Heart left ventricle (tissue), 16 donors: ENCODE measurements around the gene AICDA. TPM values are rescaled to one million over a fixed set of nuclear protein-coding genes. Genes with fewer than 3 reads are reported as not detected.

ENCODE experiments used
- ATAC-seq, 4 donors: fragments of 200-7000 bp; cut with Tn5 transposase; one replicate each; pipeline ENCODE4 v1.9.1; 2020 to 2022; ENCODE audit warnings: moderate library complexity in 4 of 4, mild to moderate bottlenecking in 3 of 4, moderate number of reproducible peaks in 1 of 4
- DNase-seq, 5 donors: peaks; one replicate each; pipeline ENCODE4 v3.0.0-alpha.2; 2020
- H3K27ac ChIP-seq, 12 donors: fragments of 200-600 bp; sonication (generic) in 4 of 12; one replicate each; pipeline versions ENCODE4 v1.5.0 to v1.8.0; 2016 to 2022; ENCODE audit warnings: mild to moderate bottlenecking in 2 of 12
- H3K27me3 ChIP-seq, 9 donors: fragments of 200-600 bp; sonication (generic) in 2 of 9; one replicate each; pipeline versions ENCODE4 v1.5.1 to v1.8.0; 2016 to 2022; ENCODE audit warnings: mild to moderate bottlenecking in 3 of 9
- H3K36me3 ChIP-seq, 9 donors: fragments of 200-600 bp; sonication (generic) in 2 of 9; one replicate each; pipeline versions ENCODE4 v1.5.0 to v1.8.0; 2018 to 2022; ENCODE audit warnings: mild to moderate bottlenecking in 2 of 9
- H3K4me1 ChIP-seq, 12 donors: fragments of 200-600 bp; sonication (generic) in 4 of 12; one replicate each; pipeline versions ENCODE4 v1.5.0 to v1.8.0; 2016 to 2022; ENCODE audit warnings: mild to moderate bottlenecking in 3 of 12
- H3K4me3 ChIP-seq, 12 donors: fragments of 200-600 bp; sonication (generic) in 4 of 12; one replicate each; pipeline versions ENCODE4 v1.5.0 to v1.8.0; 2017 to 2022; ENCODE audit warnings: mild to moderate bottlenecking in 9 of 12, moderate library complexity in 4 of 12
- H3K9me3 ChIP-seq, 12 donors: fragments of 200-600 bp; sonication (generic) in 4 of 12; one replicate each; pipeline versions ENCODE4 v1.5.0 to v1.8.0; 2016 to 2022; ENCODE audit warnings: mild to moderate bottlenecking in 1 of 12
- CTCF ChIP-seq, 12 donors: fragments of 200-600 bp; sonication (generic) in 4 of 12; IDR thresholded peaks; one replicate each; pipeline versions ENCODE4 v1.5.0 to v1.8.0; 2018 to 2022; ENCODE audit warnings: antibody characterized with exemption in 12 of 12, mild to moderate bottlenecking in 5 of 12
- POLR2A ChIP-seq, 2 donors: fragments of 450-650 bp; IDR thresholded peaks; one replicate each; pipeline ENCODE4 v1.6.1; 2017; ENCODE audit warnings: antibody characterized with exemption in 2 of 2, mild to moderate bottlenecking in 2 of 2, moderate library complexity in 2 of 2
- WGBS, 4 donors: extraction: QIAGEN DNeasy Blood & Tissue Kit in 2 of 4; methylation state at CpG; one replicate each; pipeline versions ENCODE4 v1.1.5 to v1.1.7; 2013 to 2018; 5-methylcytosine and 5-hydroxymethylcytosine counted together
- intact Hi-C, 10 donors: fragments of 100-400 bp; cut with DNase I; formaldehyde crosslinking; loops; one replicate each; pipeline versions ENCODE4 v1.11.1 to v1.14.2; 2022
- polyA plus RNA-seq, 2 donors: library from polyadenylated mRNA; stranded (reverse); fragments of 200-250 nt; gene quantifications; one replicate each; pipeline ENCODE4 v1.2.3, GENCODE V29; 2013
- total RNA-seq, 9 donors: library from RNA; depleted of rRNA in 2 of 9; stranded (reverse); fragments of >200 nt in 2 of 9; fragmentation: NEBNext Ultra II Directional in 3 of 9; extraction: Animal tissue kit (Norgen Biotek cat#: 25700) in 3 of 9; gene quantifications; one replicate each; pipeline versions ENCODE4 v1.1.0 to v1.2.4, GENCODE V29; 2016 to 2023
- donor health status: ischemic (EF 13 %, LVEDD 7.1; RV severe dilation, severe dysfunction).
- donor health status: healthy with polysubstance abuse.
- donor health status: DM: no; HTN: yes; CAD: no.
- donor health status: DM: no; HTN: no; CAD: no.
- donor health status: ischemic (EF 25% LVEDD 6.9; RV normal size, moderate dysfunction).
- donor health status: ischemic (EF 25% LVEDD 5.7; RV mildly dilated, moderate dysfunction).
- donor health status: healthy.
- donor health status: DM: yes; HTN: yes; CAD: no.
- donor health status: ischemic (EF 35%, LVEDD 5.7; RV mildly dilated, moderate dysfunction).
- donor health status: nonischemic (EF 11% LVEDD 7.7; RV severe dilation, severe dysfunction).
- donor health status: DM: yes; HTN: yes; CAD: no.
- donor health status: PGD.
- donor health status: ischemic (EF 29% LVEDD 5.4; RV normal size, mild dysfunction).
- donor health status: nonischemic (EF 23%, LVEDD 6.1; RV moderate dilation, normal function).

Gene AICDA
- total and polyA plus RNA-seq, 11 donors = 0.08 TPM; not detected in 10

- Histone ChIP-seq H3K27me3 (no peaks in the 10 kb centered on the region), H3K27ac (no peak overlapping the region), H3K36me3 (no peaks in the 10 kb centered on the region), H3K4me1 (no peaks in the 10 kb centered on the region), H3K9me3 (peaks cover 0 to 27% (median 6%) of the 10 kb centered on the region in 12 donors), H3K4me3 (no peak overlapping the region)
- TF ChIP-seq CTCF (IDR thresholded peaks at IDR 0.05) = no peak
- no peak for TF ChIP-seq POLR2A (IDR thresholded peaks at IDR 0.05)
- ATAC-seq (no peak), DNase-seq (no peak)
- WGBS, 4 donors = 67 to 83% (median 77%) methylated on average over 11 of the region's 11 CpGs
- intact Hi-C loops = loop anchor here in 1 of 10 donors (10.0 kb wide), 1 partner anchor 315 kb away; no protein-coding TSS in a partner anchor
Observed at GRCh38 chr12:8559676-8560075, 53.0 kb downstream of the AICDA start.

GRCh38 chr12:8556531-8557097 is 56.0 kb downstream of the AICDA start:
- Histone ChIP-seq H3K36me3 (no peaks in the 10 kb centered on the region), H3K27ac (no peak overlapping the region), H3K9me3 (peaks cover 0 to 6% (median 0%) of the 10 kb centered on the region in 12 donors), H3K4me1 (no peaks in the 10 kb centered on the region), H3K4me3 (no peak overlapping the region), H3K27me3 (no peaks in the 10 kb centered on the region)
- TF ChIP-seq CTCF (IDR thresholded peaks at IDR 0.05) = no peak
- TF ChIP-seq POLR2A (IDR thresholded peaks at IDR 0.05) = no peak
- intact Hi-C loops = loop anchor here in 1 of 10 donors (10.0 kb wide), 1 partner anchor 318 kb away; no protein-coding TSS in a partner anchor
- no peak for DNase-seq
- no peak for ATAC-seq
- WGBS, 4 donors = 70 to 77% (median 74%) methylated on average over 2 of the region's 2 CpGs

GRCh38 chr12:8554451-8555195 is 58.0 kb downstream of the AICDA start:
- H3K4me3 ChIP-seq = no peak overlapping the region
- 77 to 86% (median 83%) methylated on average over 5 of the region's 5 CpGs for WGBS, 4 donors

More at GRCh38 chr12:8554451-8555195, 58.0 kb downstream of the AICDA start:
- DNase-seq (no peak), ATAC-seq (no peak)
- Histone ChIP-seq H3K27me3 (peaks cover 0 to 7% (median 0%) of the 10 kb centered on the region in 9 donors), H3K9me3 (no peaks in the 10 kb centered on the region), H3K27ac (no peak overlapping the region), H3K4me1 (no peaks in the 10 kb centered on the region), H3K36me3 (no peaks in the 10 kb centered on the region)
- TF ChIP-seq POLR2A (IDR thresholded peaks at IDR 0.05) = no peak
- no peak for TF ChIP-seq CTCF (IDR thresholded peaks at IDR 0.05)
- intact Hi-C loops = loop anchor here in 1 of 10 donors (10.0 kb wide), 1 partner anchor 320 kb away; no protein-coding TSS in a partner anchor
